ENCODE data around the gene UBE2B.
"Not testable (repeated sequence)": the region's sequence is repeated elsewhere in the genome, so short reads cannot be mapped to it uniquely, and the experiment has no call there.

UBE2B gene

DNA sequence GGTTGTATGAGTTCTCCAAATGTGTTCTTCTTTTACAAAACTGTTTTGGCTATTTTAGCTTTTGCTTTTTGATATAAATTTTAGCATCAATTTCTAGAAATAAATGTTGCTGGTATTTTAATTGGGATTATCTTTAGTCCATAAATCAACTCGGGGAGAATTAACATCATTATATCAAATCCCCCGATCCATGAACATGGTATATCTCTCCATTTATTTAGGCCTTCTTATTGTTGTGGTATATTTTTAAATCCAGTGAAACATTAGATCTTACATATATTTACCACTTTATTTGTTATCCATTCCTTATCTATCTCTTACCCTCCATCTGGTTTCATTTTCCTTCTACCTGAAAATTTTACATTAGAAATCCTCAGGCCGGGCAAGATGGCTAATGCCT, 47.6 kb downstream of the UBE2B start:
- TF ChIP-seq, protein P1, sequence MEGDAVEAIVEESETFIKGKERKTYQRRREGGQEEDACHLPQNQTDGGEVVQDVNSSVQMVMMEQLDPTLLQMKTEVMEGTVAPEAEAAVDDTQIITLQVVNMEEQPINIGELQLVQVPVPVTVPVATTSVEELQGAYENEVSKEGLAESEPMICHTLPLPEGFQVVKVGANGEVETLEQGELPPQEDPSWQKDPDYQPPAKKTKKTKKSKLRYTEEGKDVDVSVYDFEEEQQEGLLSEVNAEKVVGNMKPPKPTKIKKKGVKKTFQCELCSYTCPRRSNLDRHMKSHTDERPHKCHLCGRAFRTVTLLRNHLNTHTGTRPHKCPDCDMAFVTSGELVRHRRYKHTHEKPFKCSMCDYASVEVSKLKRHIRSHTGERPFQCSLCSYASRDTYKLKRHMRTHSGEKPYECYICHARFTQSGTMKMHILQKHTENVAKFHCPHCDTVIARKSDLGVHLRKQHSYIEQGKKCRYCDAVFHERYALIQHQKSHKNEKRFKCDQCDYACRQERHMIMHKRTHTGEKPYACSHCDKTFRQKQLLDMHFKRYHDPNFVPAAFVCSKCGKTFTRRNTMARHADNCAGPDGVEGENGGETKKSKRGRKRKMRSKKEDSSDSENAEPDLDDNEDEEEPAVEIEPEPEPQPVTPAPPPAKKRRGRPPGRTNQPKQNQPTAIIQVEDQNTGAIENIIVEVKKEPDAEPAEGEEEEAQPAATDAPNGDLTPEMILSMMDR (IDR thresholded peaks at IDR 0.05; ENCODE audit: low read depth, low read length): no peak
- DNase-seq (ENCODE audit: extremely low read depth, low read depth): no peak

DNA sequence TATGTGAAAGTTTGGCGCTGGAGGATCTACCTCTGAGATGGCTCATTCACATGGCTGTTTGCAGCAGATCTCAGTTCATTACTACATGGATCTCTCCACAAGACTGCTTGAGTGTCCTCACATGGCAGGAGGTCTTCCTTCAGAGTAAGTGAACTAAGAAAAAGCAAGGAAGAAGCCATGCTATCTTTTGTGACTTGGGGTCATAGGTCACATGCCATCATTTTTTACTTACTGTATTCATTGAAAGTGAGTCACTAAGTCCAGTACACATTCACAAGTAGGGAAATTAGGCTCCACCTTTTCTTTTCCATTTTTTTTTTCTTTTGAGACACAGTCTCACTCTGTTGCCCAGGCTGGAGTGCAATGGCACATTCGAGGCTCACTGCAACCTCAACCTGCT, 49.0 kb downstream of the UBE2B start:
- DNase-seq (ENCODE audit: extremely low read depth, low read depth): no peak
- TF ChIP-seq, protein P1 (IDR thresholded peaks at IDR 0.05; ENCODE audit: low read depth, low read length): no peak

DNA sequence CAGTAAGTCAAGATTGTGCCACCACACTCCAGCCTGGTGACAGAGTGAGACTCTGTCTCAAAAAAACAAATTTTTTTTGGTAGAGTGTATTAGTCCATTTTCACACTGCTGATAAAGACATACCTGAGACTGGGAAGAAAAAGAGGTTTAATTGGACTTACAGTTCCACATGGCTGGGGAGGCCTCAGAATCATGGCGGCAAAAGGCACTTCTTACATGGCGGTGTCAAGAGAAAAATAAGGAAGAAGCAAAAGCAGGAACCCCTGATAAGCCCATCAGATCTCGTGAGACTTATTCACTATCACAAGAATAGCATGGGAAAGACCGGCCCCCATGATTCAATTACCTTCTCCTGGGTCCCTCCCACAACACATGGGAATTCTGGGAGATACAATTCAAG, 49.7 kb downstream of the UBE2B start:
- DNase-seq (ENCODE audit: extremely low read depth, low read depth): not testable (repeated sequence)

DNA sequence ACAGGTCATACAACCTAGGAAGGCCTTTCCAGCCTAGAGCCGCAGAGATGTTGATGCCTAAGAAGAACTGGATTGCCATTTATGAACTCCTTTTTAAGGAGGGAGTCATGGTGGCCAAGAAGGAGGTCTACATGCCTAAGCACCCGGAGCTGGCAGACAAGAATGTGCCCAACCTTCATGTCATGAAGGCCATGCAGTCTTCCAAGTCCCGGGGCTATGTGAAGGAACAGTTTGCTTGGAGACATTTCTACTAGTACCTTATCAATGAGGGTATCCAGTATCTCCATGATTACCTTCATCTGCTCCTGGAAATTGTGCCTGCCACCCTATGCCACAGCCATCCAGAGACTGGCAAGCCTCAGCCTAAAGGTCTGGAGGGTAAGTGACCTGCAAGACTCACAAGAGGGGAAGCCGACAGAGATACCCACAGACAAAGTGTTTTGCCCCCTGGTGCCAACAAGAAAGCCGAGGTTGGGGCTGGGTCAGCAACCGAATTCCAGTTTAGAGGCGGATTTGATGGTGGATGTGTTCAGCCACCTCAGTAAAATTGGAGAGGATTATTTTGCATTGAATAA, 51.5 kb downstream of the UBE2B start:
- no peak for DNase-seq (ENCODE audit: extremely low read depth, low read depth)
- TF ChIP-seq, protein P1 (IDR thresholded peaks at IDR 0.05; ENCODE audit: low read depth, low read length): no peak

DNA sequence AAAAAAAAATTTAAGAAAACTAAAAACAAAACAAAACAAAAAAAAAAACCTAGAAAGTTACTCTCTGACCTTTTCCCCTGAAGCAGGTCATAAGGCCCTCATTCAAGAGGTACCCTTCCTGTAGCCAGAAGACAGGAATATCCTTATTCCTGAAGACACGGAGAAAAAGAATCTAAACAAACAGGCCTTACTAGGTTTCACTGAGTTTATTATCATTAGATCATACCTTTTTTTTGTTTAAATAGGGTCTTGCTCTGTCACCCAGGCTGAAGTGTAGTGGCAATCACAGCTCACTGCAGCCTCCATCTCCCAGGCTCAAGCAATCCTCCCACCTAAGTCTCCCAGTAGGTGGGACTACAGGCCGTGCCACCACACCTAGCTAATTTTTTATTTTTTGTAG, 52.0 kb downstream of the UBE2B start:
- TF ChIP-seq, protein P1 (IDR thresholded peaks at IDR 0.05; ENCODE audit: low read depth, low read length): no peak

DNA sequence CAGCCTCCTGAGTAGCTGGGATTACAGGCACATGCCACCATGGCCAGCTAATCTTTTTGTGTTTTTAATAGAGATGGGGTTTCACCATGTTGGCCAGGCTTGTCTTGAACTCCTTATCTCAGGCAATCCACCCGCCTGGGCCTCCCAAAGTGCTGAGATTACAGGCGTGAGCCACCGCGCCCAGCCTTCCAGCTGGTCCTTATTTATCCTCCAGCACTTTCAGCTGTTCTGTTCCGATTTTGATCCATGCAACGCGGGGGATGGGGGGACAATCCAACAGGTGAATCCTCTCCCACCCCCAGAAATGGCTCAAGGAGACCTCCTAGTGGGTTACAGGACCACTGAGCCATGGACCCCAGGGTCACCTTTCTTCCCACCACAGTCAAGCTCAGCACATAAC, 55.0 kb downstream of the UBE2B start:
- DNase-seq (ENCODE audit: extremely low read depth, low read depth): no peak
- TF ChIP-seq, protein P1 (IDR thresholded peaks at IDR 0.05; ENCODE audit: low read depth, low read length): no peak

More for the DNA sequence above, 52.0 kb downstream of the UBE2B start:
- no peak for DNase-seq (ENCODE audit: extremely low read depth, low read depth)

DNA sequence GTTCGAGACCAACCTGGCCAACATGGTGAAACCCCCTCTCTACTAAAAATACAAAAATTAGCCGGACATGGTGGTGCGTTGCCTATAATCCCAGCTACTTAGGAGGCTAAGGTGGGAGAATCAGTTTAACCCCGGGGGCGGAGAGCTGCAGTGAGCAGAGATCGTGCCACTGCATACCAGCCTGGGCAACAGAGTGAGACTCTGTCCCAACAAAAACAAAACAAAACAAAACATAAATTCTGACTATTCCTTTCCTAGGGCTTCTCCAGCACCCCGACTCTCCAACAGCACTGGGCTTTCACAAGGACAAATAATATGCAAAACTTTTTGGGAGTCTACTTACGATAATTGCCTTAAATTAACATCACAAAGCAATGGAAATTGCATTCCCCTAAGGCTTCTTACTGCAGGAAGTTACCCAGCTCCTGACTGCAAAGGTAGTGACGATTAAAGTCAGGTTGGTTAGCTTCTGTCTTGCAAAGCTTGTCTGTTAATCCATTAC, 56.2 kb downstream of the UBE2B start:
- DNase-seq (ENCODE audit: extremely low read depth, low read depth): no peak
- TF ChIP-seq, protein P1 (IDR thresholded peaks at IDR 0.05; ENCODE audit: low read depth, low read length): no peak

DNA sequence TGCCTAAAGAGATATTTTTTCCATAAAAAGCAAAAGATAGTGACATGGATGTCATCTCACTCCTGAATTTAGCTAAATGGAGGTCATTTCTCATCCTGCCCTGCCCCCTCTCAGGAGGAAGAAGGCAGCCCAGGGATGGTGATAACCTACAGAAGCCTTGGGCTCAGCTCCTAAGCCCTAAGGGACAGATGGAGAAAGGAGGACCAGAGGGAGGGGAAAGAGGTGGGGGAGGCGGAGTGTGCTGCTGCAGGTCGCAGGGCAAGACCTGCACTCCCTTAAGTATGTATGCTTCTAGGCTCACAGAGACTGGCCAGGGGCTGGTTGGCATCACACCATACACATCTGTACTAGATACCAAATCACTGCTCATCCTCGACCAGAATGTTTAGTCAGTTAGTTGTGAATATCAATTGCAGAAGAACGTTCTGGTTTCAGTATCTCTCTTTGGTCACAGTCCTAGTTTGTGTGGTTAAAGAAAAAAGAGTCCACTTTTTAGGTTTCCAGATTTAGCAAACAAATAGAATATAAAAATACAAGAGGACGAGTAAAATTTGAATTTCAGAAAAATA, 58.7 kb downstream of the UBE2B start:
- no peak for DNase-seq (ENCODE audit: extremely low read depth, low read depth)
- TF ChIP-seq, protein P1 (IDR thresholded peaks at IDR 0.05; ENCODE audit: low read depth, low read length): no peak

Measured in AG09319 (cell line).